ENCODE data around the gene PCDH7. TPM values are rescaled to one million over a fixed set of nuclear protein-coding genes. Genes with fewer than 3 reads are reported as not detected.

Gene PCDH7
- total RNA-seq, 1 donor from 2014 or later: 2.8 TPM

- Mint-ChIP-seq H3K27ac (ENCODE audit: unreplicated experiment) (no peak overlapping the region), H3K9me3 (ENCODE audit: unreplicated experiment) (no peaks in the 10 kb centered on the region)
Measured at GRCh38 chr4:30776451-30776850, 56.3 kb downstream of the PCDH7 start.

GRCh38 chr4:30776921-30777415 lies 56.8 kb downstream of the PCDH7 start:
- H3K4me3 Mint-ChIP-seq (ENCODE audit: unreplicated experiment): no peak overlapping the region
- no peaks in the 10 kb centered on the region for H3K36me3 Mint-ChIP-seq (ENCODE audit: unreplicated experiment)
- no peak for TF ChIP-seq CTCF (IDR thresholded peaks at IDR 0.05; ENCODE audit: partially characterized antibody, unreplicated experiment)
- H3K27me3 Mint-ChIP-seq (ENCODE audit: unreplicated experiment): no peaks in the 10 kb centered on the region
- no peaks in the 10 kb centered on the region for H3K4me1 Mint-ChIP-seq (ENCODE audit: low read depth, unreplicated experiment)
- DNase-seq: no peak
- H3K27ac Mint-ChIP-seq (ENCODE audit: unreplicated experiment): no peak overlapping the region
- no peaks in the 10 kb centered on the region for H3K9me3 Mint-ChIP-seq (ENCODE audit: unreplicated experiment)

More at GRCh38 chr4:30776451-30776850, 56.3 kb downstream of the PCDH7 start:
- no peak for TF ChIP-seq CTCF (IDR thresholded peaks at IDR 0.05; ENCODE audit: partially characterized antibody, unreplicated experiment)
- no peaks in the 10 kb centered on the region for H3K27me3 Mint-ChIP-seq (ENCODE audit: unreplicated experiment)
- H3K4me3 Mint-ChIP-seq (ENCODE audit: unreplicated experiment): no peak overlapping the region
- no peaks in the 10 kb centered on the region for H3K36me3 Mint-ChIP-seq (ENCODE audit: unreplicated experiment)
- DNase-seq: no peak
- no peaks in the 10 kb centered on the region for H3K4me1 Mint-ChIP-seq (ENCODE audit: low read depth, unreplicated experiment)

Data from glutamatergic neuron (in vitro differentiated cells).